Left ventricle myocardium superior (tissue), 1 donor: ENCODE results near the gene GLB1L. TPM values are rescaled to one million over a fixed set of nuclear protein-coding genes. Genes with fewer than 3 reads are reported as not detected.
"Not testable (repeated sequence)": the region's sequence is repeated elsewhere in the genome, so short reads cannot be mapped to it uniquely, and the experiment has no call there.

ENCODE experiments used
- ATAC-seq: fragments of 200-7000 bp; cut with Tn5 transposase; one replicate; pipeline ENCODE4 v1.9.1; 2020; ENCODE audit warnings: mild to moderate bottlenecking, moderate library complexity
- DNase-seq: peaks from one replicate; pipeline ENCODE4 v3.0.0-alpha.2; 2020
- intact Hi-C: fragments of 100-400 bp; cut with micrococcal nuclease; formaldehyde crosslinking; loops from one replicate; pipeline ENCODE4 v1.11.0; 2022
- total RNA-seq: library from RNA; stranded (reverse); fragmentation: NEBNext Ultra II Directional; extraction: Animal tissue kit (Norgen Biotek cat#: 25700); gene quantifications from one replicate; pipeline ENCODE4 v1.2.1, GENCODE V29; 2021
- donor health status: DM: no; HTN: yes; CAD: no; lungs with severe emphysema.

The GLB1L gene
- total RNA-seq, 1 donor from 2014 or later: 2.5 TPM

- no peak for ATAC-seq
- DNase-seq: no peak
- intact Hi-C loops: no loop called here
Observed at GRCh38 chr2:219261024-219261855, 16.0 kb upstream of the GLB1L start.

DNA sequence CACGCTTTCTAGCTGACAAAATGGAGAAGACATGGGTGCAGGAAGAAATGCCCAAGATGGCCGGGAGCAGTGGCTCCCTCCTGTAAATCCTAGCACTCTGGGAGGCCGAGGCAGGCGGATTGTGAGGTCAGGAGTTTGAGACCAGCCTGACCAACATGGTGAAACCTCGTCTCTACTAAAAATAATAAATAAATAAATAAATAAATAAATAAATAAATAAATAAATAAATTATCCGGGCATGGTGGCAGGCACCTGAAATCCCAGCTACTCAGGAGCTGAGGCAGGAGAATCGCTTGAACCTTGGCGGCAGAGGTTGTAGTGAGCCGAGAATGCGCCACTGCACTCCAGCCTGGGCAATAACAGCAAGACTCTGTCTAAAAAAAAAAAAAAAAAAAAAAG, 13.7 kb upstream of the GLB1L start:
- ATAC-seq, intact Hi-C loops: not testable (repeated sequence)

DNA sequence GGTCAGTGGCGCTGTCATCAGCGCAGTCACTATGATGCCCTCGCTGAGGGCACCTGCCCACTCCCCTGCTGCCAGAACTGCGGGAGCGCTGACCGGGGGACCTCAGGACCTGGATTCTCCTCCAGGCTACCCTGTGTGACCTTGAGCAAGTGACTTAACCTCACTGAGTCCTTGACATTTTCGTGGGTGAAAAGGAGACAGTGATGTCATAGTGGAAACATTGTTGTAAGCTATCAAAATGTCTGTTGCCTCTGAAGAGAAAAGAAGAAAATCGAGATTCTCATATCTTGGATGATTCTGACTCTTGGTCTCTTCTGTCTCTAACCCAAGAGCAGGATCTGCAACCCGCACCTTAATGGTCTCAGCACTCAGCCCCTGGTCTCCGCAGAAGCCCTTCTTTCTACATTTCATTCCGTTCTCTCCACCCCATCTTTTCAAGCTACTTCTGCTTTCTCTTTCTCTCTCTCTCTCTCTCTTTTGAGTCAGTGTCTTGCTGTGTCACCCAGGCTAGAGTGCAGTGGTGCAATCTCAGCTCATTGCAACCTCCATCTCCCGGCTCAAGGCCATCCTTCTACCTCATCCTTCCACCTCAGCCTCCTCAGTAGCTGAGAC, 9.5 kb upstream of the GLB1L start:
- no peak for DNase-seq
- peak; percentile 22 for ATAC-seq
- intact Hi-C loops: no loop called here

More for the DNA sequence above, 13.7 kb upstream of the GLB1L start:
- not testable (repeated sequence) for DNase-seq

GRCh38 chr2:219253753-219254589, 8.7 kb upstream of the GLB1L start, which contains the start of gene TUBA4A:
Gene TUBA4A (minus strand): TSS chr2:219253918. CDS start chr2:219253858, 60 bp downstream.
- peak; percentile 94 for DNase-seq
- ATAC-seq: peak; percentile 93
- intact Hi-C loops: no loop called here

- intact Hi-C loops: no loop called here
- peak; percentile 53 for ATAC-seq
- DNase-seq: peak; percentile 59
Observed at GRCh38 chr2:219252900-219253752, 7.9 kb upstream of the GLB1L start, which contains the start of gene TUBA4B. Gene TUBA4B (plus strand): TSS chr2:219253243. CDS start chr2:219253408, 165 bp downstream.

GRCh38 chr2:219252570-219252899, 7.3 kb upstream of the GLB1L start:
- DNase-seq (no peak), ATAC-seq (no peak)
- intact Hi-C loops: no loop called here

- ATAC-seq: no peak
- intact Hi-C loops: no loop called here
- DNase-seq: no peak
Observed at GRCh38 chr2:219252084-219252483, 6.8 kb upstream of the GLB1L start.

DNA sequence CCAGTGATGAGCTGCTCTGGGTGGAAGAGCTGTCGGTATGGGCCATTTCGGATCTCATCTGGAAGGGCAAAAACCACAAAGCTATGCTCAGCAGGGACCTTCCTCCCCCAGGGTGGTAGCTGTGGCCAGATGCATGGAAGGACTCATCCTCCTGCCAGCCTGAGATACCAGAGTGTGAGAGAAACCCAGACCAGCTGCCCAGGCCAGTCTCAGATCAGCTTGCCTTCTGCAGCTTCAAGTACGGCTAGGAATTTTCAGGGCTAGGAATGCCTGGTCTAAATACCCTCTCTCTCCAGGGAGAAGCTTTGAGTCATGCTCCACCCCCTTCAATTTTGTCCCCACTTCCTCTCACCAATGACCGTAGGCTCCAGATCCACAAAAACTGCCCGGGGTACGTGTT, 6.4 kb upstream of the GLB1L start:
- DNase-seq (no peak), ATAC-seq (no peak)
- intact Hi-C loops: no loop called here

GRCh38 chr2:219250049-219250781, 5.0 kb upstream of the GLB1L start:
- intact Hi-C loops: no loop called here
- DNase-seq (no peak), ATAC-seq (no peak)

DNA sequence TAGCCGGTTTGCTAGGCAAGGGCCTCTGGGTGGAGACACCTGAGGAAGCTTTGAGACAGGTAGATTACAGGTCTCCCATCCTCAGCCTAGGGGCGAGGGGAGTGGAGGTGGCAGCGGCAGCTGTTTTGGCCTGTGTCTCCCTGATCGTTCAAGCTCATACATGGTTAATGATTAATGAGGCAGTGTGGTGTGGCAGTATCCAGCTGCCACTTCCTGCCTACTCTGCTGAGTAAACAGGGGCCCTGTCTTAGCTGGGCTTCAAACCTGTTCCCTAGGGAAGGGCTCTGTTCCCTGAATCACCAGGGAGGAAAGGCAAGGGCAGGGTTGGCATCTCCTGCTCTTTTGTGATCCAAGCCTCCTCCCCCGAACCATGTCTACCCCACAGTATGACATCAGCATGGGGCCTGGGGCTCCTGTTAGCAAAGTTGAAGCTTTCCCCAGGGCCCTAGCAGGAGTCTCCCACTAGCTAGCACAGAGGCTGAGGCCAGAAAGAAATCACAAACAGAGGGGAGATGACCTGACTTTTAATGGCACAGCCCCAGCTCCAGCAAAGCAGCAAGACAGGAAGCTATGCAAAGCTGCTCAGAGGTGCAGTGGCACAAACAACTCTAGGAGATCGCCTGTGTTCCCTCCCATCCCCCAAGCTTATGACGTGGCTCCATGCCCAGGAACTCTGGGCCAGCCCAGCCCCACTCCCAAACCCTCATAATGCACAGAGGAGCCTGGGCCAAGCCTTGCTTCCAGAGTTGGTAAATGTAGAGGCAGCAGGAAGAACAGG, 4.1 kb upstream of the GLB1L start:
- intact Hi-C loops: no loop called here
- ATAC-seq (peak; percentile 45), DNase-seq (peak; percentile 76)

GRCh38 chr2:219248845-219249202, 3.6 kb upstream of the GLB1L start:
- intact Hi-C loops: no loop called here
- no peak for DNase-seq
- no peak for ATAC-seq

- DNase-seq: no peak
- no peak for ATAC-seq
- intact Hi-C loops: no loop called here
Observed at GRCh38 chr2:219247678-219248642, 2.7 kb upstream of the GLB1L start.

DNA sequence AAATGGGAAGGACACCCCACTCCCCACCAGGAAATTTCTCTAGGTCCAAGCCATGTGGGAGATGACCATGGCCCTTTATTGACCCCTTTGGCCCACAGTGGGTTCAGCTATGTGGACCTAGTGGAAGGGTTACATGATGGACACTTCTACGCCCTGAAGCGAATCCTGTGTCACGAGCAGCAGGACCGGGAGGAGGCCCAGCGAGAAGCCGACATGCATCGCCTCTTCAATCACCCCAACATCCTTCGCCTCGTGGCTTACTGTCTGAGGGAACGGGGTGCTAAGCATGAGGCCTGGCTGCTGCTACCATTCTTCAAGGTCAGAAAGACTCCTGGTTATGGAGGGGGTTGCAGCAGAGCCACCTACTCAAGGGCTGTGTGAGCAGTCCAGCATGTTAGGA, 1.3 kb upstream of the GLB1L start:
- ATAC-seq (no peak), DNase-seq (no peak)
- intact Hi-C loops: no loop called here

- DNase-seq (no peak), ATAC-seq (no peak)
- intact Hi-C loops: no loop called here
Observed at GRCh38 chr2:219245899-219246230, 621 bp upstream of the GLB1L start.

DNA sequence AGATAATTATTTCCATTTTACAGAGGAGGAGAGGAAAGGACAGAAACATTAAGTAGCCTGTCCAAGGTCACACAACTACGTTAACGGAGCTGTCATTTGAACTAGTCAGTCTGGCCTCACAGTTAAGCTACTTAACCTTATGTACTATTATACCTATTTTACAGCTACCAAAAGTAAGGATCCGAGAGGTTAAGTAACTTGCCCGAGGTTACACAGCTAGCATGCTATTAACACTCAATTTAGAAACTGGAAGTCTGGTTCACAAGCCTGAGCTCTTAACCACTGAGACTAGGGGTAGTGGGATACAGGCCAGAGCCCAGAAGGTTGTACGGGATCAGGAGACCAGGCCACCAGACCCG, 476 bp downstream of the GLB1L start:
- intact Hi-C loops: no loop called here
- ATAC-seq: no peak
- DNase-seq: no peak

GRCh38 chr2:219243291-219243761, 1.9 kb downstream of the GLB1L start:
- intact Hi-C loops: no loop called here
- no peak for ATAC-seq
- peak; percentile 52 for DNase-seq

DNA sequence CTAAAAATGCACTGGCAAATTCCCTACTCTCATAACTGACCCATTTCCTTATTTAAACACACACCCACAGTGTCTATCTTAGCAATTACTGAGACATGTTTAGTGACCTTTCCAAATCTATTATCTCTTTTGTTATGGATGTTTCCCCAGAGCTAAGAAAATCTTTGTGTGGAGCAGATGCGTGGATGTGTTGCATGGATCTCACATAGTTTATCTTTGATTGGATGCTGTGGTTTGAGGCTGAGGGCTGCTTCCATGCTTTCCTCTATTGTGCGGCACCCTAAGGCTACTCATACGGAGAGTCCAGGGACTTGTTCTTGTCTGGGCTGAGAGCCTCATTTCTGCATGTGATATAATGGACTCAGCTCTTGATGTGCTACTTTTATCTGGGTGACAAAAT, 10.9 kb downstream of the GLB1L start:
- DNase-seq: no peak
- intact Hi-C loops: loop anchor here (10.0 kb wide), 1 partner anchor 60 kb away; no protein-coding TSS in a partner anchor
- no peak for ATAC-seq
